Measurements from ENCODE around the gene GNAS. TPM values are rescaled to one million over a fixed set of nuclear protein-coding genes. Genes with fewer than 3 reads are reported as not detected.

The GNAS gene
- polyA plus RNA-seq, 1 donor (not counting 4 experiments of a cell fraction or from before 2014, with no cell fraction given): 560 TPM

DNA sequence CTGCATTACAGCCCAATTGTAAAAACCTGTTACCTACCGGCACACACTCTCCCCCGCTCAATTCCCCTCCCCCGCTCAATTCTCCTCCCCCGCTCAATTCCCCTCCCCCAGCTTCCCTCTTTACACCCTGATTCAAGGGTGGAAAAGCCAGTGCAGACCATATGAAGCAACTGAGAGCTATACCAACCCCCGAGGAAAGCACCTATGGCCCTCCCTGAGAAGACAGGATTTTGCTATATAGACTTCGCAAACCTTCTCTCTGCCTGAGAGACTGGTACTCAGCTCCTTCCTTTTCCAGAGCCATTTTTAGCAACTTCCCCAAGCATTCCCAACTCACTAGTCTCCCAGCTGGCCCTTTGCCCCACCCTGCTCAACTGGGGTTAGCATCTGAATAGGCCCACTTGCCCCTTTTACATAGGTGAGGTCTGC lies 9.4 kb upstream of the GNAS start:
- H3K4me1 ChIP-seq (ENCODE audit: control insufficient read depth, extremely low read depth, insufficient read depth, low read length): no peaks in the 10 kb centered on the region
- H3K79me2 ChIP-seq (ENCODE audit: control insufficient read depth, insufficient read depth, low read length): no peaks in the 10 kb centered on the region
- H4K20me1 ChIP-seq (ENCODE audit: control insufficient read depth, extremely low read depth, insufficient read depth, low read length): no peaks in the 10 kb centered on the region
- no peak for FAIRE-seq
- no peaks in the 10 kb centered on the region for H3K36me3 ChIP-seq (ENCODE audit: control insufficient read depth in 2 of 2, extremely low read depth in 1 of 2, insufficient read depth in 2 of 2, low read length in 2 of 2)
- H3K9ac ChIP-seq (ENCODE audit: control insufficient read depth, extremely low read depth, insufficient read depth, low read length): no peak overlapping the region
- H3K9me1 ChIP-seq (ENCODE audit: control insufficient read depth, extremely low read depth, insufficient read depth, low read length): no peaks in the 10 kb centered on the region
- H3K9me3 ChIP-seq (ENCODE audit: control insufficient read depth, low read depth, low read length): no peaks in the 10 kb centered on the region
- TF ChIP-seq EZH2 (IDR thresholded peaks at IDR 0.05; ENCODE audit: low read length): no peak
- TF ChIP-seq, protein P1, sequence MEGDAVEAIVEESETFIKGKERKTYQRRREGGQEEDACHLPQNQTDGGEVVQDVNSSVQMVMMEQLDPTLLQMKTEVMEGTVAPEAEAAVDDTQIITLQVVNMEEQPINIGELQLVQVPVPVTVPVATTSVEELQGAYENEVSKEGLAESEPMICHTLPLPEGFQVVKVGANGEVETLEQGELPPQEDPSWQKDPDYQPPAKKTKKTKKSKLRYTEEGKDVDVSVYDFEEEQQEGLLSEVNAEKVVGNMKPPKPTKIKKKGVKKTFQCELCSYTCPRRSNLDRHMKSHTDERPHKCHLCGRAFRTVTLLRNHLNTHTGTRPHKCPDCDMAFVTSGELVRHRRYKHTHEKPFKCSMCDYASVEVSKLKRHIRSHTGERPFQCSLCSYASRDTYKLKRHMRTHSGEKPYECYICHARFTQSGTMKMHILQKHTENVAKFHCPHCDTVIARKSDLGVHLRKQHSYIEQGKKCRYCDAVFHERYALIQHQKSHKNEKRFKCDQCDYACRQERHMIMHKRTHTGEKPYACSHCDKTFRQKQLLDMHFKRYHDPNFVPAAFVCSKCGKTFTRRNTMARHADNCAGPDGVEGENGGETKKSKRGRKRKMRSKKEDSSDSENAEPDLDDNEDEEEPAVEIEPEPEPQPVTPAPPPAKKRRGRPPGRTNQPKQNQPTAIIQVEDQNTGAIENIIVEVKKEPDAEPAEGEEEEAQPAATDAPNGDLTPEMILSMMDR (optimal IDR thresholded peaks at IDR 0.05 in 1 of 3, IDR thresholded peaks at IDR 0.05 in 1 of 3, conservative IDR thresholded peaks at IDR 0.05 in 1 of 3; ENCODE audit: extremely low read depth in 1 of 3, insufficient read depth in 2 of 3, low read length in 3 of 3): no peak
- H2AFZ ChIP-seq (ENCODE audit: control insufficient read depth, low read length): no peak overlapping the region
- dilution Hi-C loops (cut with MboI; ENCODE audit: extremely low pct_ligation_motif_present, low sequenced_read_pairs): no loop called here
- H3K4me3 ChIP-seq (ENCODE audit: control insufficient read depth in 2 of 3, extremely low read depth in 1 of 3, insufficient read depth in 2 of 3, low read depth in 1 of 3, low read length in 3 of 3): no peak overlapping the region
- H3K27me3 ChIP-seq (ENCODE audit: control insufficient read depth, extremely low read depth, insufficient read depth, low read length): peaks cover 43% of the 10 kb centered on the region
- H3K27ac ChIP-seq (ENCODE audit: control insufficient read depth, insufficient read depth, low read length): no peak overlapping the region
- no peak overlapping the region for H3K4me2 ChIP-seq (ENCODE audit: control insufficient read depth, extremely low read depth, insufficient read depth, low read depth, low read length)
- no peak for DNase-seq (ENCODE audit: low read depth, low spot score)

DNA sequence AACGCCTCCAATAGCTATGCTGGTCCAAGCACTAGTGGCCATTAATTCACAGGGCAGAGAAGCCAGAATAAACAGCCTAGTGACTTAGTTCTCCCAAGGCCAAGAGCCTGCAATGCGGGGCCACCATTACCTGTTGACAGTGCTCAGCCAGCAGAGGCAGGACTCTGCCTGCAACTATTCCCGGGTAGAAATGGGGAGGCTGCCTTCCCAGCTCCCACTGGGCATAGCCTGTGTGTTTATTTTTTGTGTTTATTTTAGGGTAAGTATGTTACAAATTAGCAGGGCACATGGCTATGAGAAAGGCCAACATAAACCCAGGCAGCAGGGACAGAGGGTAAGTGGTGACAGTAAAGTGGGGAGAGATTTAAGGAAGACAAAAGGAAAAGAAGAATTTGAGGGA lies 6.8 kb upstream of the GNAS start:
- no peak overlapping the region for H3K9ac ChIP-seq (ENCODE audit: control insufficient read depth, extremely low read depth, insufficient read depth, low read length)
- dilution Hi-C loops (cut with MboI; ENCODE audit: extremely low pct_ligation_motif_present, low sequenced_read_pairs): no loop called here
- H3K9me1 ChIP-seq (ENCODE audit: control insufficient read depth, extremely low read depth, insufficient read depth, low read length): no peaks in the 10 kb centered on the region
- peaks cover 28% of the 10 kb centered on the region for H3K27me3 ChIP-seq (ENCODE audit: control insufficient read depth, extremely low read depth, insufficient read depth, low read length)
- no peaks in the 10 kb centered on the region for H3K4me1 ChIP-seq (ENCODE audit: control insufficient read depth, extremely low read depth, insufficient read depth, low read length)
- FAIRE-seq: no peak
- no peaks in the 10 kb centered on the region for H3K36me3 ChIP-seq (ENCODE audit: control insufficient read depth in 2 of 2, extremely low read depth in 1 of 2, insufficient read depth in 2 of 2, low read length in 2 of 2)
- H3K79me2 ChIP-seq (ENCODE audit: control insufficient read depth, insufficient read depth, low read length): no peaks in the 10 kb centered on the region
- no peaks in the 10 kb centered on the region for H4K20me1 ChIP-seq (ENCODE audit: control insufficient read depth, extremely low read depth, insufficient read depth, low read length)
- no peak overlapping the region for H3K27ac ChIP-seq (ENCODE audit: control insufficient read depth, insufficient read depth, low read length)
- TF ChIP-seq, protein P1 (optimal IDR thresholded peaks at IDR 0.05 in 1 of 3, IDR thresholded peaks at IDR 0.05 in 1 of 3, conservative IDR thresholded peaks at IDR 0.05 in 1 of 3; ENCODE audit: extremely low read depth in 1 of 3, insufficient read depth in 2 of 3, low read length in 3 of 3): no peak
- TF ChIP-seq EZH2 (IDR thresholded peaks at IDR 0.05; ENCODE audit: low read length): no peak
- no peaks in the 10 kb centered on the region for H3K9me3 ChIP-seq (ENCODE audit: control insufficient read depth, low read depth, low read length)
- no peak for DNase-seq (ENCODE audit: low read depth, low spot score)
- H3K4me3 ChIP-seq (ENCODE audit: control insufficient read depth in 2 of 3, extremely low read depth in 1 of 3, insufficient read depth in 2 of 3, low read depth in 1 of 3, low read length in 3 of 3): no peak overlapping the region
- no peak overlapping the region for H2AFZ ChIP-seq (ENCODE audit: control insufficient read depth, low read length)
- H3K4me2 ChIP-seq (ENCODE audit: control insufficient read depth, extremely low read depth, insufficient read depth, low read depth, low read length): no peak overlapping the region

Data from keratinocyte (primary cell).